DND-41 (cell line): ENCODE results near the gene ANGEL2.

Source experiments
- ATAC-seq: fragments of 200-7000 bp; cut with Tn5 transposase; 3 replicates; pipeline ENCODE4 v1.9.1; 2021; ENCODE audit warnings: low read depth; ENCODE audit not compliant: insufficient read depth
- DNase-seq: peaks from one replicate; pipeline ENCODE4 v3.0.0-alpha.2; 2020
- H2AFZ ChIP-seq: 2 replicates; pipeline ENCODE4 v1.6.0; 2012; ENCODE audit warnings: low read depth, low read length
- H3K27ac ChIP-seq: 2 replicates; pipeline ENCODE4 v1.5.1; 2012; ENCODE audit warnings: low read length, inconsistent platforms
- H3K27me3 ChIP-seq: fragments of 200-600 bp; sonication (generic); 2 replicates; pipeline ENCODE4 v1.6.0; 2012; ENCODE audit warnings: low read length, mild to moderate bottlenecking, inconsistent platforms; ENCODE audit not compliant: insufficient read depth, poor library complexity
- H3K36me3 ChIP-seq: 2 replicates; pipeline ENCODE4 v1.5.1; 2012; ENCODE audit warnings: low read length, inconsistent platforms; ENCODE audit not compliant: insufficient read depth
- H3K4me1 ChIP-seq: 2 replicates; pipeline ENCODE4 v1.5.1; 2012; ENCODE audit warnings: mild to moderate bottlenecking, low read length; ENCODE audit not compliant: insufficient read depth
- H3K4me2 ChIP-seq: 2 replicates; pipeline ENCODE4 v1.6.0; 2012; ENCODE audit warnings: mild to moderate bottlenecking, moderate library complexity, low read length, inconsistent platforms; ENCODE audit not compliant: insufficient read depth
- H3K4me3 ChIP-seq, 2 experiments: fragments of 200-600 bp in 1 of 2; shearing (Covaris generic) in 1 of 2; 2 replicates each; pipeline ENCODE4 v1.5.1; 2012 to 2016; ENCODE audit warnings: inconsistent platforms in 2 of 2, low read length in 2 of 2, mild to moderate bottlenecking in 2 of 2, low read depth in 1 of 2, moderate library complexity in 1 of 2
- H3K79me2 ChIP-seq: 2 replicates; pipeline ENCODE4 v1.6.0; 2012; ENCODE audit warnings: low read length, inconsistent platforms; ENCODE audit not compliant: insufficient read depth
- H3K9ac ChIP-seq: 2 replicates; pipeline ENCODE4 v1.6.0; 2012; ENCODE audit warnings: low read depth, mild to moderate bottlenecking, inconsistent platforms, low read length, moderate library complexity
- H3K9me3 ChIP-seq: 2 replicates; pipeline ENCODE4 v1.5.1; 2012; ENCODE audit warnings: low read length, moderate library complexity, mild to moderate bottlenecking, inconsistent platforms; ENCODE audit not compliant: insufficient read depth, severe bottlenecking
- H4K20me1 ChIP-seq: 2 replicates; pipeline ENCODE4 v1.6.0; 2012; ENCODE audit warnings: low read length; ENCODE audit not compliant: insufficient read depth
- CTCF ChIP-seq: IDR thresholded peaks from 2 replicates; pipeline ENCODE4 v1.5.1; 2012; ENCODE audit warnings: borderline replicate concordance, low read length, moderate library complexity, mild to moderate bottlenecking; ENCODE audit not compliant: poor library complexity, severe bottlenecking; ENCODE audit errors: extremely low read depth
- EZH2 ChIP-seq: IDR thresholded peaks from 3 replicates; pipeline ENCODE4 v1.6.1; 2012; ENCODE audit warnings: borderline replicate concordance, low read depth, mild to moderate bottlenecking, moderate library complexity, low read length, inconsistent platforms; ENCODE audit not compliant: severe bottlenecking

The ANGEL2 gene

GRCh38 chr1:213020016-213020415 lies 4.3 kb upstream of the ANGEL2 start:
- TF ChIP-seq CTCF (no peak), EZH2 (no peak)
- H3K4me3 ChIP-seq = no peak overlapping the region
- H3K4me1 ChIP-seq = peaks cover 8% of the 10 kb centered on the region
- H3K4me2 ChIP-seq = no peak overlapping the region
- H3K27ac ChIP-seq = no peak overlapping the region
- no peaks in the 10 kb centered on the region for H4K20me1 ChIP-seq
- no peak overlapping the region for H3K9ac ChIP-seq
- no peak overlapping the region for H2AFZ ChIP-seq
- peaks cover 3% of the 10 kb centered on the region for H3K27me3 ChIP-seq
- H3K36me3 ChIP-seq = no peaks in the 10 kb centered on the region
- H3K9me3 ChIP-seq = no peaks in the 10 kb centered on the region
- ATAC-seq = no peak
- peaks cover 3% of the 10 kb centered on the region for H3K79me2 ChIP-seq
- DNase-seq = no peak

- H3K27ac ChIP-seq = no peak overlapping the region
- ATAC-seq (no peak), DNase-seq (no peak)
- H3K4me1 ChIP-seq = peaks cover 12% of the 10 kb centered on the region
- no peak overlapping the region for H2AFZ ChIP-seq
- no peaks in the 10 kb centered on the region for H3K9me3 ChIP-seq
- no peaks in the 10 kb centered on the region for H4K20me1 ChIP-seq
- TF ChIP-seq EZH2 = no peak
- no peak overlapping the region for H3K4me3 ChIP-seq
- no peak overlapping the region for H3K4me2 ChIP-seq
- peaks cover 8% of the 10 kb centered on the region for H3K79me2 ChIP-seq
- H3K9ac ChIP-seq = no peak overlapping the region
- H3K27me3 ChIP-seq = peaks cover 3% of the 10 kb centered on the region
- no peaks in the 10 kb centered on the region for H3K36me3 ChIP-seq
Measured at GRCh38 chr1:213019450-213019849, 3.8 kb upstream of the ANGEL2 start.

- DNase-seq = no peak
Measured at GRCh38 chr1:213017447-213018273, 2.0 kb upstream of the ANGEL2 start.

More at GRCh38 chr1:213017447-213018273, 2.0 kb upstream of the ANGEL2 start:
- Histone ChIP-seq H3K27ac (no peak overlapping the region), H3K4me3 (no peak overlapping the region), H4K20me1 (no peaks in the 10 kb centered on the region), H2AFZ (no peak overlapping the region), H3K27me3 (no peaks in the 10 kb centered on the region), H3K36me3 (peaks cover 6% of the 10 kb centered on the region; the same call in 1 of the 2 replicates), H3K4me1 (peaks cover 27% of the 10 kb centered on the region), H3K9me3 (no peaks in the 10 kb centered on the region), H3K79me2 (peaks cover 26% of the 10 kb centered on the region), H3K9ac (no peak overlapping the region), H3K4me2 (no peak overlapping the region)
- TF ChIP-seq CTCF = no peak
- no peak for TF ChIP-seq EZH2
- no peak for ATAC-seq
